A673 (cell line): Measurements from ENCODE around the gene GARIN1A. TPM values are rescaled to one million over a fixed set of nuclear protein-coding genes. Genes with fewer than 3 reads are reported as not detected.

Experiments used
- BruUV-seq: library from RNA; stranded (reverse); fragments of 400-500 nt; replicated peaks from 2 replicates; lab custom pipeline; 2021; lab: Mats Ljungman, UMichigan
- CTCF ChIA-PET: fragments of 300-600 bp; sonication (Branson Sonifier 250); formaldehyde crosslinking; loops from one replicate; lab custom pipeline; 2022; ENCODE audit warnings: antibody characterized with exemption; lab: Charles Lee
- POLR2A ChIA-PET: fragments of 300-600 bp; sonication (Branson Sonifier 250); formaldehyde crosslinking; loops from one replicate; lab custom pipeline; 2022; ENCODE audit warnings: antibody characterized with exemption; ENCODE audit not compliant: low non-redundant PET; lab: Charles Lee
- DNase-seq: peaks from one replicate; pipeline ENCODE4 v3.0.0-alpha.2; 2015; ENCODE audit warnings: low spot score
- H3K27ac ChIP-seq: fragments of 200-600 bp; sonication (generic); 2 replicates; pipeline ENCODE4 v1.5.1; 2016; ENCODE audit warnings: mixed run types, low read depth, mild to moderate bottlenecking, mixed read lengths, antibody characterized with exemption, low read length; ENCODE audit not compliant: poor library complexity, severe bottlenecking
- H3K27me3 ChIP-seq: fragments of 200-600 bp; sonication (generic); replicated peaks from 2 replicates; pipeline ENCODE4 v1.6.1; 2017; ENCODE audit warnings: mixed run types, low read depth, mild to moderate bottlenecking, mixed read lengths, antibody characterized with exemption, low read length; ENCODE audit not compliant: insufficient read depth, poor library complexity
- H3K36me3 ChIP-seq: fragments of 200-600 bp; sonication (generic); 2 replicates; pipeline ENCODE4 v1.6.1; 2016; ENCODE audit warnings: mixed run types, mild to moderate bottlenecking, mixed read lengths, antibody characterized with exemption, low read length; ENCODE audit not compliant: insufficient read depth, poor library complexity, severe bottlenecking
- H3K4me1 ChIP-seq: fragments of 200-600 bp; sonication (generic); 2 replicates; pipeline ENCODE4 v1.6.1; 2017; ENCODE audit warnings: mixed run types, mild to moderate bottlenecking, mixed read lengths, antibody characterized with exemption, low read length; ENCODE audit not compliant: insufficient read depth, poor library complexity, severe bottlenecking
- H3K4me3 ChIP-seq: fragments of 200-600 bp; sonication (generic); 2 replicates; pipeline ENCODE4 v1.5.1; 2016; ENCODE audit warnings: low read depth, mixed run types, mild to moderate bottlenecking, mixed read lengths, low read length; ENCODE audit not compliant: poor library complexity, severe bottlenecking
- H3K9me3 ChIP-seq: fragments of 200-600 bp; sonication (generic); 2 replicates; pipeline ENCODE4 v1.6.1; 2016; ENCODE audit warnings: mixed run types, low read depth, mild to moderate bottlenecking, mixed read lengths, antibody characterized with exemption, low read length; ENCODE audit not compliant: poor library complexity, severe bottlenecking
- CTCF ChIP-seq: fragments of 300-800, 200-600 bp; sonication (generic); conservative IDR thresholded peaks from 2 replicates; pipeline ENCODE4 v1.5.1; 2017; ENCODE audit warnings: low read depth, mild to moderate bottlenecking, antibody characterized with exemption, low read length, moderate library complexity, mixed read lengths
- EZH2 ChIP-seq: fragments of 200-600 bp; sonication (generic); IDR thresholded peaks from 2 replicates; pipeline ENCODE4 v1.6.1; 2017; ENCODE audit warnings: borderline replicate concordance, low read depth, mild to moderate bottlenecking, mixed read lengths, antibody characterized with exemption, low read length; ENCODE audit not compliant: poor library complexity, severe bottlenecking
- intact Hi-C: fragments of 100-400 bp; cut with micrococcal nuclease; formaldehyde crosslinking; loops from one replicate; pipeline ENCODE4 v1.10.0; 2022; ENCODE audit not compliant: unreplicated experiment
- total RNA-seq: library from RNA; stranded (reverse); gene quantifications from 2 replicates; pipeline ENCODE4 v1.2.3, GENCODE V29; 2021

The GARIN1A gene
- total RNA-seq, 1 experiment from 2014 or later, result 1.8 TPM

GRCh38 chr7:128692623-128693270 lies 20.7 kb downstream of the GARIN1A start:
- no peak for DNase-seq
- no peaks in the 10 kb centered on the region for H3K27me3 ChIP-seq
- ChIA-PET CTCF (no interaction called here), POLR2A (interaction anchor here (0.6 kb wide), 1 partner anchor 218 kb away, joined by 3 read pairs; no protein-coding TSS in a partner anchor)
- H3K4me3 ChIP-seq, result no peak overlapping the region
- intact Hi-C loops, result no loop called here
- no peaks in the 10 kb centered on the region for H3K9me3 ChIP-seq
- no TSS peak for BruUV-seq
- peaks cover 5% of the 10 kb centered on the region for H3K4me1 ChIP-seq
- H3K27ac ChIP-seq, result no peak overlapping the region
- TF ChIP-seq EZH2 (no peak), CTCF (no peak)
- H3K36me3 ChIP-seq, result no peaks in the 10 kb centered on the region

GRCh38 chr7:128693373-128694015 lies 21.4 kb downstream of the GARIN1A start:
- H3K9me3 ChIP-seq, result no peaks in the 10 kb centered on the region
- no peak overlapping the region for H3K4me3 ChIP-seq
- no TSS peak for BruUV-seq
- peaks cover 5% of the 10 kb centered on the region for H3K4me1 ChIP-seq
- no peak for DNase-seq
- H3K27ac ChIP-seq, result no peak overlapping the region
- intact Hi-C loops, result no loop called here
- TF ChIP-seq EZH2 (no peak), CTCF (no peak)
- ChIA-PET POLR2A (interaction anchor here (0.6 kb wide), 1 partner anchor 218 kb away, joined by 3 read pairs; no protein-coding TSS in a partner anchor), CTCF (no interaction called here)
- H3K36me3 ChIP-seq, result no peaks in the 10 kb centered on the region
- H3K27me3 ChIP-seq, result peaks cover 4% of the 10 kb centered on the region

- no peak overlapping the region for H3K27ac ChIP-seq
- H3K27me3 ChIP-seq, result peaks cover 4% of the 10 kb centered on the region
- DNase-seq, result no peak
- no peaks in the 10 kb centered on the region for H3K36me3 ChIP-seq
- ChIA-PET CTCF (no interaction called here), POLR2A (no interaction called here)
- TF ChIP-seq EZH2 (no peak), CTCF (no peak)
- no TSS peak for BruUV-seq
- peaks cover 5% of the 10 kb centered on the region for H3K4me1 ChIP-seq
- no peaks in the 10 kb centered on the region for H3K9me3 ChIP-seq
- intact Hi-C loops, result no loop called here
- no peak overlapping the region for H3K4me3 ChIP-seq
These were observed 22.6 kb downstream of the GARIN1A start for GRCh38 chr7:128694738-128695137.
